ENCODE results near the gene PARD3.

PARD3 gene

GRCh38 chr10:34240039-34240438 lies 575.1 kb downstream of the PARD3 start:
- DNase-seq = no peak
- H3K27ac ChIP-seq = no peak overlapping the region
- H3K4me1 ChIP-seq = peaks cover 0 to 12% (median 0%) of the 10 kb centered on the region in 4 donors
- H3K4me3 ChIP-seq = no peak overlapping the region
- intact Hi-C loops (cut with DNase I; ENCODE audit: low total_unique reads) = no loop called here
- no peaks in the 10 kb centered on the region for H3K27me3 ChIP-seq
- H3K36me3 ChIP-seq = no peaks in the 10 kb centered on the region
- H3K9me3 ChIP-seq = no peaks in the 10 kb centered on the region
- TF ChIP-seq, protein P1, sequence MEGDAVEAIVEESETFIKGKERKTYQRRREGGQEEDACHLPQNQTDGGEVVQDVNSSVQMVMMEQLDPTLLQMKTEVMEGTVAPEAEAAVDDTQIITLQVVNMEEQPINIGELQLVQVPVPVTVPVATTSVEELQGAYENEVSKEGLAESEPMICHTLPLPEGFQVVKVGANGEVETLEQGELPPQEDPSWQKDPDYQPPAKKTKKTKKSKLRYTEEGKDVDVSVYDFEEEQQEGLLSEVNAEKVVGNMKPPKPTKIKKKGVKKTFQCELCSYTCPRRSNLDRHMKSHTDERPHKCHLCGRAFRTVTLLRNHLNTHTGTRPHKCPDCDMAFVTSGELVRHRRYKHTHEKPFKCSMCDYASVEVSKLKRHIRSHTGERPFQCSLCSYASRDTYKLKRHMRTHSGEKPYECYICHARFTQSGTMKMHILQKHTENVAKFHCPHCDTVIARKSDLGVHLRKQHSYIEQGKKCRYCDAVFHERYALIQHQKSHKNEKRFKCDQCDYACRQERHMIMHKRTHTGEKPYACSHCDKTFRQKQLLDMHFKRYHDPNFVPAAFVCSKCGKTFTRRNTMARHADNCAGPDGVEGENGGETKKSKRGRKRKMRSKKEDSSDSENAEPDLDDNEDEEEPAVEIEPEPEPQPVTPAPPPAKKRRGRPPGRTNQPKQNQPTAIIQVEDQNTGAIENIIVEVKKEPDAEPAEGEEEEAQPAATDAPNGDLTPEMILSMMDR (IDR thresholded peaks at IDR 0.05) = no peak

DNA sequence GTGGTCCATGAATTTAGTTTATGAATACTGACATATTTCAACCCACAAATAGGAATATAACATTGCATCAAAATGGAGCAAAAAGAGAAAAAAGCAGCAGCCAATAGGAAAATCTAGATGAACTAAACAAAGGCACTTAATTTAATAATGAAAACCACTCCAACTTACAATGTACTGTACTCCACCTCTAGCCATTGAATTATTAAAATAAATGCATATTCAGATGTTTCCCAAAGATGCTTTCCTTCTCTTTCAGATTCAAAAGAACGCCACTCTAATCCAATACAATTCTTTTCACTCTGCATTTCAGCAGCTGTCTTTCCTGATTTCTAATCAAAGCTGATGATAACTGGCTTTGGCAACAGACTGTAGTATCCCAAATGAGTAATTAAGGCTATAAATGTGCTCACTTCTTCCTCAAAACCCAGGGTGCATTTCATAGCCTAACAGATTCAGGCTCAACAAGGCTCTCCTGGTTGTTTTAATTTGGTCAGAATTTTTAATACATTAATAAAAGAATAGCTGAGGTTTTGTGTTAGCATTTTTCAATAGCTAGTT lies 577.1 kb downstream of the PARD3 start:
- H3K27me3 ChIP-seq = no peaks in the 10 kb centered on the region
- DNase-seq = no peak
- H3K9me3 ChIP-seq = no peaks in the 10 kb centered on the region
- TF ChIP-seq, protein P1 (IDR thresholded peaks at IDR 0.05) = no peak
- no peak overlapping the region for H3K4me3 ChIP-seq
- peaks cover 0 to 12% (median 0%) of the 10 kb centered on the region in 4 donors for H3K4me1 ChIP-seq
- no peak overlapping the region for H3K27ac ChIP-seq
- H3K36me3 ChIP-seq = no peaks in the 10 kb centered on the region
- intact Hi-C loops (cut with DNase I; ENCODE audit: low total_unique reads) = no loop called here

GRCh38 chr10:34236931-34237330 lies 578.2 kb downstream of the PARD3 start:
- H3K36me3 ChIP-seq = no peaks in the 10 kb centered on the region
- intact Hi-C loops (cut with DNase I; ENCODE audit: low total_unique reads) = no loop called here
- TF ChIP-seq, protein P1 (IDR thresholded peaks at IDR 0.05) = no peak

DNA sequence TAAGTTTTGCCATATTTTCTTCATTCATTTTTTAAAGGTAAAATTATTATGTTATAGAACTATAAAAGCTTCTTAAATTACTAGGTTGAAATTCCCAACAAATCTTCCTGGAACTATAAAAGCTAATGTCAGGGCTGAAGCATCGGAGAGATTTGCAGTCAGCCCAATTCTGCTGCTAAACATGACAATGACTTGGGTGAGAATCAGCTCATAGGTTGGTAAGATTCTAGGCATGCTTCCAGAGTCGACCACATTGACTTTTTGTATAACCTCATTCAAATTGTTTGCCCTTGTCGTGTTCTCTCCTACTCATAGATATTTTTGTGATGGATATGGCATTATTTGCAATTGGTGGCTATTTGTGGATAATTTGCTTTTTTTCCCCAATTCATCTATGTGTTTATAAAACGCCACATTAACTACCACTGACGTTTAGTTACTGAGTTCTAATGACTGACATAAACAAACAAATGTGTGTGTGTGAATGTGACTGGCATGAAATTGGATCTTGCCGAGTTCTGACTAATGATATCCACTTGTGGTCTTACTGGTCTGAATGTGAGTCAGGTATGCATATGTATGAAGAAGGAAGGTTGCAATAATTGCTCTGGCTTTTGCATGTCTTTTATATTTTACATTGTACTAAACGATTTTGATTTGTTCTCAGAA lies 579.8 kb downstream of the PARD3 start:
- H3K27ac ChIP-seq = no peak overlapping the region
- intact Hi-C loops (cut with DNase I; ENCODE audit: low total_unique reads) = no loop called here
- no peak overlapping the region for H3K4me3 ChIP-seq
- no peaks in the 10 kb centered on the region for H3K9me3 ChIP-seq
- DNase-seq = no peak
- no peaks in the 10 kb centered on the region for H3K36me3 ChIP-seq
- TF ChIP-seq, protein P1 (IDR thresholded peaks at IDR 0.05) = no peak
- H3K4me1 ChIP-seq = peaks cover 0 to 12% (median 0%) of the 10 kb centered on the region in 4 donors
- H3K27me3 ChIP-seq = no peaks in the 10 kb centered on the region

More at GRCh38 chr10:34236931-34237330, 578.2 kb downstream of the PARD3 start:
- H3K9me3 ChIP-seq = no peaks in the 10 kb centered on the region
- peaks cover 0 to 12% (median 0%) of the 10 kb centered on the region in 4 donors for H3K4me1 ChIP-seq
- H3K4me3 ChIP-seq = no peak overlapping the region
- no peaks in the 10 kb centered on the region for H3K27me3 ChIP-seq
- H3K27ac ChIP-seq = no peak overlapping the region
- DNase-seq = no peak

DNA sequence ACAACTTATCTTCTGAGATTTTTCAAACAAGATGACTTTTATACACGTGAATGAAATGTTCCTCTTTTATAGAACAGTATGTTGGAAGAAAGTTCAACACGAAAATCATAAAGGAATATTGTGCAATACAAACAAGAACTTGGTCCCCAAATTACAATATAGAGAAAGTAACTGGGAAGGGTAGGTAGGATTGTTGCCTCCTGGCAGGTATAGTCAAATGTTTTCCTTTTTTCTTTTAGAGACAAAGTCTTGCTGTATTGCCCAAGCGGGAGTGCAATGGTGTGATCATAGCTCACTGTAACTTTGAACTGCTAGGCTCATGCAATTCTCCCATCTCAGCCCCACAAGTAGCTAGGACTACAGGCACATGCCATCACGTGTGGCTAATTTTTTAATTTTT lies 582.6 kb downstream of the PARD3 start:
- no peak for DNase-seq
- no peaks in the 10 kb centered on the region for H3K4me1 ChIP-seq
- H3K36me3 ChIP-seq = no peaks in the 10 kb centered on the region
- no peak overlapping the region for H3K4me3 ChIP-seq
- peaks cover 0 to under 1% (median 0%) of the 10 kb centered on the region in 3 donors for H3K9me3 ChIP-seq
- TF ChIP-seq, protein P1 (IDR thresholded peaks at IDR 0.05) = no peak
- no peak overlapping the region for H3K27ac ChIP-seq
- no peaks in the 10 kb centered on the region for H3K27me3 ChIP-seq
- intact Hi-C loops (cut with DNase I; ENCODE audit: low total_unique reads) = no loop called here
